ENCODE measurements around the gene ST3GAL3.

Gene ST3GAL3

DNA sequence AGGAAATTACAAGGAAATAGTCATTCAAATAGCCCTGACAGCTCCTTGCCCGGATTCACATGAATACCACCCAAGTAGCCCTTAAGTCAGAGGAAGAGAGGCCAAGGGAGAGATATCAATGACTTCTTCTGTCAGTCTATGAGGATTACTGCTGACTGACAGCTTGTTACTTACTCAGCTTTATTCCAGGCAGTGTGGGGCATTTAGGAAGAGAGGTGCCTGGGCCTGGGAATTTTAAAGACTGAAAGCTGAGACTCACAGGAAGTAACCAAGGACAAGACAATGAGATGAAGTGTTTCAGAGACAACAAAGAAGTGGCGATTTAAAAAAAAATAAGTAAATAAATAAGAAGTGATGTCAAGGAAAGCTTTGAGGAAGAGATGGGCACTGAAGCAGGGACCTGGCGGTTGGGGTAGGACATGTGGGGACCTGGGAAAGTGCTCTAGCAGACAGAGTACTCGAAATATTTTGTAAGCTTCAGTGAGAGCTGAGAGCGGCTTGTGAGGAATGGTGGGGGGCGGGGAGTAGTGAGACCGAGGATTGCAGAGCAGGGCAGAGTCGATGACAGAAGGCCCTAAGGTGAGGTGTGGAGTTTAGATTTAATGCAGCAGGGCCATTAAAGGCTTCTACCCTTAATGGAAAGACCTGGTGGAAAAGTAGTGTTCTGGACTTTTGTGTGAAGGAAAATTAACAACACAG, 58.9 kb downstream of the ST3GAL3 start:
- TF ChIP-seq SIN3A (IDR thresholded peaks at IDR 0.05; ENCODE audit: borderline replicate concordance, insufficient read depth, low read length) = no peak
- no peak for TF ChIP-seq FOXP2 (optimal IDR thresholded peaks at IDR 0.05; ENCODE audit: borderline replicate concordance, extremely low read depth, extremely low read length, insufficient read depth)
- no peak for TF ChIP-seq REST (IDR thresholded peaks at IDR 0.05; ENCODE audit: insufficient read depth in 1 of 2, low read depth in 2 of 2, low read length in 2 of 2)
- no peak for TF ChIP-seq TAF1 (IDR thresholded peaks at IDR 0.05; ENCODE audit: borderline replicate concordance, insufficient read depth, low read length)
- TF ChIP-seq POLR2AphosphoS5 (IDR thresholded peaks at IDR 0.05; ENCODE audit: low read depth, low read length) = no peak

- no peak for TF ChIP-seq REST (IDR thresholded peaks at IDR 0.05; ENCODE audit: insufficient read depth in 1 of 2, low read depth in 2 of 2, low read length in 2 of 2)
- TF ChIP-seq SIN3A (IDR thresholded peaks at IDR 0.05; ENCODE audit: borderline replicate concordance, insufficient read depth, low read length) = no peak
- no peak for TF ChIP-seq FOXP2 (optimal IDR thresholded peaks at IDR 0.05; ENCODE audit: borderline replicate concordance, extremely low read depth, extremely low read length, insufficient read depth)
- no peak for TF ChIP-seq TAF1 (IDR thresholded peaks at IDR 0.05; ENCODE audit: borderline replicate concordance, insufficient read depth, low read length)
- no peak for TF ChIP-seq POLR2AphosphoS5 (IDR thresholded peaks at IDR 0.05; ENCODE audit: low read depth, low read length)
Measured at GRCh38 chr1:43766818-43767525, 59.6 kb downstream of the ST3GAL3 start.

DNA sequence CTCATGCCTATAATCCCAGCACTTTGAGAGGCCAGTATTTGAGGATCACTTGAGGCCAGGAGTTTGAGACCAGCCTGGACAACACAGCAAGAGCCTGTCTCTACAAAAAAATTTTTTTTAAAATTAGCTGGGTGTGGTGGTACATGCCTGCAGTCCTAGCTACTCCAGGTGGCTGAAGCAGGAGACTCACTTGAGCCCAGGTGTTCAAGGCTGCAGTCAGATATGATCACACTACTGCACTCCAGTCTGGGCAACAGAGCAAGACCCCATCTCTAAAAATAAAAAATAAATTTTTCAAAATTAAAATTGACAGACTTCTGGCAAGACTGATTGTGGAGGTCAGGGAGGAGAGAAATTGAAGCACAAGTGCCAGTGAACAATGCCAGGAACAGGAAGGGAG, 60.8 kb downstream of the ST3GAL3 start:
- TF ChIP-seq POLR2AphosphoS5 (IDR thresholded peaks at IDR 0.05; ENCODE audit: low read depth, low read length) = no peak
- TF ChIP-seq TAF1 (IDR thresholded peaks at IDR 0.05; ENCODE audit: borderline replicate concordance, insufficient read depth, low read length) = no peak
- TF ChIP-seq FOXP2 (optimal IDR thresholded peaks at IDR 0.05; ENCODE audit: borderline replicate concordance, extremely low read depth, extremely low read length, insufficient read depth) = no peak
- TF ChIP-seq SIN3A (IDR thresholded peaks at IDR 0.05; ENCODE audit: borderline replicate concordance, insufficient read depth, low read length) = no peak
- TF ChIP-seq REST (IDR thresholded peaks at IDR 0.05; ENCODE audit: insufficient read depth in 1 of 2, low read depth in 2 of 2, low read length in 2 of 2) = no peak

DNA sequence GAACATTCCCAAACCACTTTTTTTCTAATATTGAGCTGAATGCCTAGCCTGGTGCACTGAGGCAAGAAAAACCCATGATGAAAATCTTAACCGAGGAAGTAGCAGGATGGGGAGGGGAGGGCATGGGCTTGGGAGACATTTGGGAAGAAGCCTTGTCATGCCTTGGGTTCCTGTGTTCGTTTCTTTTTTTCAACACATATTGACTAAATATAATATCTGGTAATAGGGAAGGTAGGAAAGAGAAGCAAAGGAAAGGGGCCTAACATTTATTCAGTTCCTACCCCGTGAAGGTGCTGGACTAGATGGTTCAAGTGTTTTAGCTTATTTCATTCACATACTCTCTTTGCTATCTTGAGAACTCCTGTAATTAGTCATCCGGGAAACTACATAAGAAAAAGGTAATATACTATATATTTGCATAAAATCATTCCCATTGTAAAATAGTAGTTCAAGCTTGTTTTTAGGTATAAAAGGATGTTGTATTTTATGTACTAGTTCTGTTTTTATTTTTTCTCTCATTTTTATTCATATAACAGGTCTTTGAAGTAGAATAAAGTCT, 62.1 kb downstream of the ST3GAL3 start:
- TF ChIP-seq REST (IDR thresholded peaks at IDR 0.05; ENCODE audit: insufficient read depth in 1 of 2, low read depth in 2 of 2, low read length in 2 of 2) (no peak), SIN3A (IDR thresholded peaks at IDR 0.05; ENCODE audit: borderline replicate concordance, insufficient read depth, low read length) (no peak), FOXP2 (optimal IDR thresholded peaks at IDR 0.05; ENCODE audit: borderline replicate concordance, extremely low read depth, extremely low read length, insufficient read depth) (no peak), POLR2AphosphoS5 (IDR thresholded peaks at IDR 0.05; ENCODE audit: low read depth, low read length) (no peak), TAF1 (IDR thresholded peaks at IDR 0.05; ENCODE audit: borderline replicate concordance, insufficient read depth, low read length) (no peak)

Measured in PFSK-1 (cell line).